PFSK-1 (cell line): Measurements from ENCODE around the gene APAF1.

Experiments
- FOXP2 ChIP-seq: optimal IDR thresholded peaks from 2 replicates; pipeline ENCODE3; 2011; ENCODE audit warnings: borderline replicate concordance, control low read depth, inconsistent platforms; ENCODE audit not compliant: insufficient read depth; ENCODE audit errors: extremely low read length, extremely low read depth
- POLR2AphosphoS5 ChIP-seq: IDR thresholded peaks from 2 replicates; pipeline ENCODE4 v1.6.1; 2012; ENCODE audit warnings: low read depth, mild to moderate bottlenecking, control low read depth, low read length, moderate library complexity
- SIN3A ChIP-seq: IDR thresholded peaks from 2 replicates; pipeline ENCODE4 v1.6.1; 2012; ENCODE audit warnings: mild to moderate bottlenecking, low read length, moderate library complexity, borderline replicate concordance; ENCODE audit not compliant: insufficient read depth
- TAF1 ChIP-seq: IDR thresholded peaks from 2 replicates; pipeline ENCODE4 v1.6.1; 2012; ENCODE audit warnings: low read length, control low read depth, borderline replicate concordance; ENCODE audit not compliant: insufficient read depth
- TF ChIP-seq, protein P1 (sequence below), 2 experiments: IDR thresholded peaks; 2 replicates each; pipeline versions ENCODE4 v1.6.1 to v1.8.0; 2011 to 2012; ENCODE audit warnings: low read depth in 2 of 2, low read length in 2 of 2, control low read depth in 1 of 2, inconsistent platforms in 1 of 2, mild to moderate bottlenecking in 1 of 2, moderate library complexity in 1 of 2; ENCODE audit not compliant: insufficient read depth in 1 of 2

APAF1 gene

DNA sequence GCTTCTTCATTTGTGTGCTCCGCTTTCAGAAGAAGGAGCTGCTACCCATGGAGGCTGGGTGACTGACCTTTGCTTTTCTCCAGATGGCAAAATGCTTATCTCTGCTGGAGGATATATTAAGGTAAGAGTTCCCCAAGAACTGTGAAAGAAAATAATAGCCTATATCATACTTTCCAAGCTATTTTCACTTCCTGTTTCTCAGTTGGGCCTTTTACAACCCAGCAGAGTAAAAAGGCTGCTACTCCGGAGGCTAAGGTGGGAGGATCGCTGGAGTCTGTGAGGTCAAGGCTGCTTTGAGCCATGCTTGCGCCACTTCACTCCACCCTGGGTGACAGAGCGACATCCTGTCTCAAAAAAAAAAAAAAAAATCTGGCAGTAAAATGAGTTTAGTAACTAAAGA is 82.1 kb downstream of the APAF1 start:
- TF ChIP-seq SIN3A, result no peak
- no peak for TF ChIP-seq TAF1
- no peak for TF ChIP-seq FOXP2
- TF ChIP-seq, protein P1, sequence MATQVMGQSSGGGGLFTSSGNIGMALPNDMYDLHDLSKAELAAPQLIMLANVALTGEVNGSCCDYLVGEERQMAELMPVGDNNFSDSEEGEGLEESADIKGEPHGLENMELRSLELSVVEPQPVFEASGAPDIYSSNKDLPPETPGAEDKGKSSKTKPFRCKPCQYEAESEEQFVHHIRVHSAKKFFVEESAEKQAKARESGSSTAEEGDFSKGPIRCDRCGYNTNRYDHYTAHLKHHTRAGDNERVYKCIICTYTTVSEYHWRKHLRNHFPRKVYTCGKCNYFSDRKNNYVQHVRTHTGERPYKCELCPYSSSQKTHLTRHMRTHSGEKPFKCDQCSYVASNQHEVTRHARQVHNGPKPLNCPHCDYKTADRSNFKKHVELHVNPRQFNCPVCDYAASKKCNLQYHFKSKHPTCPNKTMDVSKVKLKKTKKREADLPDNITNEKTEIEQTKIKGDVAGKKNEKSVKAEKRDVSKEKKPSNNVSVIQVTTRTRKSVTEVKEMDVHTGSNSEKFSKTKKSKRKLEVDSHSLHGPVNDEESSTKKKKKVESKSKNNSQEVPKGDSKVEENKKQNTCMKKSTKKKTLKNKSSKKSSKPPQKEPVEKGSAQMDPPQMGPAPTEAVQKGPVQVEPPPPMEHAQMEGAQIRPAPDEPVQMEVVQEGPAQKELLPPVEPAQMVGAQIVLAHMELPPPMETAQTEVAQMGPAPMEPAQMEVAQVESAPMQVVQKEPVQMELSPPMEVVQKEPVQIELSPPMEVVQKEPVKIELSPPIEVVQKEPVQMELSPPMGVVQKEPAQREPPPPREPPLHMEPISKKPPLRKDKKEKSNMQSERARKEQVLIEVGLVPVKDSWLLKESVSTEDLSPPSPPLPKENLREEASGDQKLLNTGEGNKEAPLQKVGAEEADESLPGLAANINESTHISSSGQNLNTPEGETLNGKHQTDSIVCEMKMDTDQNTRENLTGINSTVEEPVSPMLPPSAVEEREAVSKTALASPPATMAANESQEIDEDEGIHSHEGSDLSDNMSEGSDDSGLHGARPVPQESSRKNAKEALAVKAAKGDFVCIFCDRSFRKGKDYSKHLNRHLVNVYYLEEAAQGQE (IDR thresholded peaks at IDR 0.05; ENCODE audit: insufficient read depth in 1 of 2, low read depth in 2 of 2, low read length in 2 of 2), result no peak
- TF ChIP-seq POLR2AphosphoS5, result no peak

DNA sequence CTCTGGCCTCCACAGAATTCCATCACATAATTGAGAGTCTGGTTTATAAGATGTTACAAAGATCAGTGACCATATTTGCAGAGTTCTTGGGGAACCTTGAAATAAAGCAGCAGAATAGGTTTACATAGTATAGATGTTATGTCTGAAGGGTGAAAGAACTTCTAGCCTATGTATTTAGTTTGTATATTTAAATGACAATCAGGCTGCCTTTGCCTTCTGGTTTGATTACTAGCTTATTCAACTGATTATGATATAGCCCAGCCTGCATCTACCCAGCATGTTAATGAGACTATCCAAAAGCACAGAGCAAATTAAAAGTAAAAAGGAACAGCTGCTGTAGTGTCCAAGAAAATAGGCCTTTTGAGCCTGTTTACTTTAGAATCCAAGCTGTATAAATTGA is 85.3 kb downstream of the APAF1 start:
- TF ChIP-seq TAF1, result no peak
- TF ChIP-seq SIN3A, result no peak
- no peak for TF ChIP-seq POLR2AphosphoS5
- TF ChIP-seq, protein P1 (IDR thresholded peaks at IDR 0.05; ENCODE audit: insufficient read depth in 1 of 2, low read depth in 2 of 2, low read length in 2 of 2), result no peak
- TF ChIP-seq FOXP2, result no peak

DNA sequence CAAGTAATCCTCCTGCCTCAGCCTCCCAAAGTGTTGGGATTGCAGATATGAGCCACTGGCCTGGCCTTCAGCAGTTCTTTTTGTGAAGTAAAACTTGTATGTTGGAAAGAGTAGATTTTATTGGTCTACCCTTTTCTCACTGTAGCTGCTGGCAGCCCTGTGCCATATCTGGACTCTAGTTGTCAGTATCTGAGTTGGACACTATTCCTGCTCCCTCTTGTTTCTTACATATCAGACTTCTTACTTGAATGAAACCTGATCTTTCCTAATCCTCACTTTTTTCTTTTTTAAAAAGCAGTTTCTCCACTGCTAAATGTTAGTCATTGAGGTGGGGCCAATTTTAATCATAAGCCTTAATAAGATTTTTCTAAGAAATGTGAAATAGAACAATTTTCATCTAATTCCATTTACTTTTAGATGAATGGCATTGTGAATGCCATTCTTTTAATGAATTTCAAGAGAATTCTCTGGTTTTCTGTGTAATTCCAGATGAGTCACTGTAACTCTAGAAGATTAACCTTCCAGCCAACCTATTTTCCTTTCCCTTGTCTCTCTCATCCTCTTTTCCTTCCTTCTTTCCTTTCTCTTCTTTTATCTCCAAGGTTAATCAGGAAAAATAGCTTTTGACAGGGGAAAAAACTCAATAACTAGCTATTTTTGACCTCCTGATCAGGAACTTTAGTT is 88.7 kb downstream of the APAF1 start:
- TF ChIP-seq SIN3A, result no peak
- TF ChIP-seq TAF1, result no peak
- TF ChIP-seq FOXP2, result no peak
- TF ChIP-seq, protein P1 (IDR thresholded peaks at IDR 0.05; ENCODE audit: insufficient read depth in 1 of 2, low read depth in 2 of 2, low read length in 2 of 2), result no peak
- TF ChIP-seq POLR2AphosphoS5, result no peak

DNA sequence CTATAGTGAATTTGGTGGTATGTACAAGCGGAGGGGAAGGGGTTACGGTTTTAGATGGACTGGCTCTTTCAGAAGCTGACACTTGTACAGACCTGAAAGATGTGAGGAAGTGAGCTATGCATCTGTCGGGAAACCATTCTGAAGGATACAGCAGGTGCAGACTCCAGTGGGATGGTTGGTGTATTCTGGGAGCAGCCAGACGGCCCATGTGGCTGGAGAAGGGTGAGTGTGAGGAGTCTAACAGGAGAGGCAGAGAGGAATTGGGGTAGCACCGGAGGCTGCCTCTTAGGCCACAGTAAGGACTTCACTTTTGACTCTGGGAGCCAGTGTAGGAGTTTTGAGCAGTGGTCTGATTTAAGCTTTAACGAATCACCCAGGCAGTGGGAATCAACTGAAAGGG is 90.7 kb downstream of the APAF1 start:
- TF ChIP-seq, protein P1 (IDR thresholded peaks at IDR 0.05; ENCODE audit: insufficient read depth in 1 of 2, low read depth in 2 of 2, low read length in 2 of 2), result no peak
- TF ChIP-seq POLR2AphosphoS5 (no peak), TAF1 (no peak), FOXP2 (no peak), SIN3A (no peak)
